ENCODE measurements around the gene ABTB1. TPM values are rescaled to one million over a fixed set of nuclear protein-coding genes. Genes with fewer than 3 reads are reported as not detected.
A peak's percentile ranks its signal among the peaks of the same experiment; 100 is the strongest.
"Not testable (repeated sequence)": the region's sequence is repeated elsewhere in the genome, so short reads cannot be mapped to it uniquely, and the experiment has no call there.

The ABTB1 gene
- total and polyA plus RNA-seq, 3 experiments from 2014 or later = 21.7 to 64.0 (median 23.1) TPM

DNA sequence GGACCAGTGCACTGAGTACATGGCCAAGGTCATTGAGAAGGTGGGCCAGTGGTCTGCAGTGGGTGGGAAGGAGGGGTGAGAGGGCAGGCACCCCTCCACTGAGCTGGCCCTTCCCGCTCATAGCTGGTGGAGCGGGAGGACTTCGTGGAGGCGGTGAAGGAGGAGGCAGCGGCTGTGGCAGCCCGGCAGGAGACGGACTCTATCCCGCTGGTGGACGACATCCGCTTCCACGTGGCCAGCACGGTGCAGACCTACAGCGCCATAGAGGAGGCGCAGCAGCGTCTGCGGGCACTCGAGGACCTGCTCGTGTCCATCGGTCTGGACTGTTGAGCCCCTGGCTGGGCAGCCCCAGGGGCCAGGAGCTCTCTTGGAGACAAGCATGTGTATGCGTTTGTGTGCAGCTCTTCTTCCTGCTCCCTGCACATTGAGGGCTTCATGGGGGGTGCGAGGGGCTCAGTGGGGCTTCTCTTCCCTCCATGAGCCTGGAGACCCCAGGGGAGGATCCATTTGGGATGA is 7.5 kb downstream of the ABTB1 start:
- H3K36me3 ChIP-seq (ENCODE audit: insufficient read depth, low read length) = no peaks in the 10 kb centered on the region
- H3K4me1 ChIP-seq (ENCODE audit: insufficient read depth, low read length) = peaks cover 4% of the 10 kb centered on the region
- no peak overlapping the region for H3K4me3 ChIP-seq (ENCODE audit: low read length)
- Mint-ChIP-seq H3K27me3 (peaks cover 0 to 2% of the 10 kb centered on the region in 2 donors), H3K27ac (no peak overlapping the region), H3K4me3 (no peak overlapping the region), H3K4me1 (peaks cover 13 to 35% (median 13%) of the 10 kb centered on the region in 3 donors), H3K9me3 (no peaks in the 10 kb centered on the region), H3K36me3 (peaks cover 0 to 44% (median 4%) of the 10 kb centered on the region in 3 donors)
- CTCF ChIA-PET = no interaction called here
- no peaks in the 10 kb centered on the region for H3K27me3 ChIP-seq (ENCODE audit: insufficient read depth, low read length, poor library complexity, severe bottlenecking)
- H3K9me3 ChIP-seq (ENCODE audit: low read length) = no peaks in the 10 kb centered on the region
- POLR2A ChIA-PET = no interaction called here
- no peak for DNase-seq
- no peak overlapping the region for H3K27ac ChIP-seq (ENCODE audit: low read depth, low read length)

DNA sequence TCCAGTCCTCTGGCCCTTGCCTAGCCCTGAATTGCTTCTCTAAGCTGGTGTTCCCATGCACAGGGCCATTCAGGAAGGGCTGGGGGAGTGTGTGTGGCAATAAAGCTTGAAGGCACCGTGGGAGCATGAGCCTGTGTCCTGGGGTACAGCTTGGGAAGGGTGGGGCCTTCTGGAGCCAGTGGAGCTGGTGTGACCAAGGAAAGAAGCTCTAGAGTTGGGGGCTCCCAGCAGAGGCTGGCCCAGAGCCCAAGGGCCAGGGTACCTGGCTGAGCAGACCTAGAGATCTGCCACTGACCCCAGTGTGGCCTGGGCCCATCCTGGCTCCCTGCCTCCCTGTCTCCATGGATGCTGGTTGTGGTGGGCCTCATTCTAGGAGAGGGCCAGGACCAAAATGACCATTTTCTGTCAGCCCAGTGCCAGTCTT is 8.1 kb downstream of the ABTB1 start:
- H3K9me3 Mint-ChIP-seq = no peaks in the 10 kb centered on the region
- no peak overlapping the region for H3K4me3 ChIP-seq (ENCODE audit: low read length)
- peaks cover 0 to 41% (median 4%) of the 10 kb centered on the region in 3 donors for H3K36me3 Mint-ChIP-seq
- no peak overlapping the region for H3K4me3 Mint-ChIP-seq
- H3K36me3 ChIP-seq (ENCODE audit: insufficient read depth, low read length) = no peaks in the 10 kb centered on the region
- peaks cover 9 to 30% (median 9%) of the 10 kb centered on the region in 3 donors for H3K4me1 Mint-ChIP-seq
- no peaks in the 10 kb centered on the region for H3K27me3 ChIP-seq (ENCODE audit: insufficient read depth, low read length, poor library complexity, severe bottlenecking)
- H3K9me3 ChIP-seq (ENCODE audit: low read length) = no peaks in the 10 kb centered on the region
- ChIA-PET CTCF (interaction anchor here (1.3 kb wide), 1 partner anchor 16 kb away, joined by 3 read pairs; no protein-coding TSS in a partner anchor), POLR2A (no interaction called here)
- H3K27ac Mint-ChIP-seq = peak overlapping the region in 1 of 8 donors; percentile 4
- no peak for DNase-seq
- peaks cover 0 to 2% of the 10 kb centered on the region in 2 donors for H3K27me3 Mint-ChIP-seq
- peaks cover 4% of the 10 kb centered on the region for H3K4me1 ChIP-seq (ENCODE audit: insufficient read depth, low read length)
- no peak overlapping the region for H3K27ac ChIP-seq (ENCODE audit: low read depth, low read length)

DNA sequence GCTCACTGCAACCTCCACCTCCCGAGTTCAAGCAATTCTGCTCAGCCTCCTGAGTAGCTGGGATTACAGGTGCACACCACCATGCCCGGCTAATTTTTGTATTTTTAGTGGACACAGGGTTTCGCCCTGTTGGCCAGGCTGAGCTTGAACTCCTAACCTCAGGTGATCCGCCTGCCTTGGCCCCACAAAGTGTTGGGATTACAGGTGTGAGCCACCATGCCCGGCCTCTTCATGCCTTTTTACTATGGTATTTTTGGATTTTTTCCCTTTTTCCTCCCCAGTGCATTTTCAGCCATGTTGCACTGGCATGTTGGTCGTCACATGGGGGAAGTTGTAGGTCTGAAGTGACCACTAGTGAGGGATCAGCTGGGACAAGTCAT is 9.4 kb downstream of the ABTB1 start:
- Mint-ChIP-seq H3K4me1 (peaks cover 5 to 24% (median 6%) of the 10 kb centered on the region in 3 donors), H3K36me3 (peaks cover 0 to 27% (median 0%) of the 10 kb centered on the region in 3 donors)
- POLR2A ChIA-PET = interaction anchor here (0.7 kb wide), 1 partner anchor 9 kb away, joined by 5 read pairs; no protein-coding TSS in a partner anchor
- H3K27me3 ChIP-seq (ENCODE audit: insufficient read depth, low read length, poor library complexity, severe bottlenecking); H3K9me3 Mint-ChIP-seq; DNase-seq; H3K36me3 ChIP-seq (ENCODE audit: insufficient read depth, low read length); H3K9me3 ChIP-seq (ENCODE audit: low read length); H3K27me3 Mint-ChIP-seq; H3K4me1 ChIP-seq (ENCODE audit: insufficient read depth, low read length); H3K27ac ChIP-seq (ENCODE audit: low read depth, low read length); H3K4me3 ChIP-seq (ENCODE audit: low read length); H3K27ac Mint-ChIP-seq; CTCF ChIA-PET; H3K4me3 Mint-ChIP-seq: not testable (repeated sequence)

DNA sequence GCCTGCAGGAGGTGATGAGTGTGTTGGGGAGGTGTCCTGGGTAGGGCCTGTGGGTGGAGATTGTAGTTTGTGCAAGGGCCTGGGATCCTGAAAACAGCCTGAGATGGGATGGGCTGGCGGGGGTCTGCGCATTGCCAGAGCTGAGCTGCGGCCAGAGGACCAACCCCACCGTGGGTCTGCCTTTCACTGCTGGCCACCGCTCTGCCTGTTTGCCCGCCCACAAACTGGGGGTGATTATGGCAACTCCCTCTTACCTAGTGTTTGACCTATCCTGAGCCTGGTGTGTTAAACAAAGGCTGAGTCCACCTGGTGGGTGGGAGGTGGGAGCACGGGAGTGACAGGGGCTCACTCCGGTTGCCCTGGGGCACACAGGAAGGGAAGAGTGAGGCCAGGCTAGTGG is 9.8 kb downstream of the ABTB1 start:
- H3K27me3 Mint-ChIP-seq = peaks cover 0 to 2% of the 10 kb centered on the region in 2 donors
- H3K4me3 Mint-ChIP-seq = no peak overlapping the region
- Histone ChIP-seq H3K27me3 (ENCODE audit: insufficient read depth, low read length, poor library complexity, severe bottlenecking) (no peaks in the 10 kb centered on the region), H3K36me3 (ENCODE audit: insufficient read depth, low read length) (no peaks in the 10 kb centered on the region), H3K4me1 (ENCODE audit: insufficient read depth, low read length) (peaks cover 4% of the 10 kb centered on the region), H3K9me3 (ENCODE audit: low read length) (no peaks in the 10 kb centered on the region), H3K27ac (ENCODE audit: low read depth, low read length) (no peak overlapping the region), H3K4me3 (ENCODE audit: low read length) (no peak overlapping the region)
- ChIA-PET POLR2A (interaction anchor here (0.7 kb wide), 1 partner anchor 8 kb away, joined by 5 read pairs; no protein-coding TSS in a partner anchor), CTCF (no interaction called here)
- H3K4me1 Mint-ChIP-seq = peaks cover 5 to 22% (median 6%) of the 10 kb centered on the region in 3 donors
- H3K27ac Mint-ChIP-seq = no peak overlapping the region
- H3K36me3 Mint-ChIP-seq = peaks cover 0 to 23% (median 0%) of the 10 kb centered on the region in 3 donors
- no peak for DNase-seq
- no peaks in the 10 kb centered on the region for H3K9me3 Mint-ChIP-seq

DNA sequence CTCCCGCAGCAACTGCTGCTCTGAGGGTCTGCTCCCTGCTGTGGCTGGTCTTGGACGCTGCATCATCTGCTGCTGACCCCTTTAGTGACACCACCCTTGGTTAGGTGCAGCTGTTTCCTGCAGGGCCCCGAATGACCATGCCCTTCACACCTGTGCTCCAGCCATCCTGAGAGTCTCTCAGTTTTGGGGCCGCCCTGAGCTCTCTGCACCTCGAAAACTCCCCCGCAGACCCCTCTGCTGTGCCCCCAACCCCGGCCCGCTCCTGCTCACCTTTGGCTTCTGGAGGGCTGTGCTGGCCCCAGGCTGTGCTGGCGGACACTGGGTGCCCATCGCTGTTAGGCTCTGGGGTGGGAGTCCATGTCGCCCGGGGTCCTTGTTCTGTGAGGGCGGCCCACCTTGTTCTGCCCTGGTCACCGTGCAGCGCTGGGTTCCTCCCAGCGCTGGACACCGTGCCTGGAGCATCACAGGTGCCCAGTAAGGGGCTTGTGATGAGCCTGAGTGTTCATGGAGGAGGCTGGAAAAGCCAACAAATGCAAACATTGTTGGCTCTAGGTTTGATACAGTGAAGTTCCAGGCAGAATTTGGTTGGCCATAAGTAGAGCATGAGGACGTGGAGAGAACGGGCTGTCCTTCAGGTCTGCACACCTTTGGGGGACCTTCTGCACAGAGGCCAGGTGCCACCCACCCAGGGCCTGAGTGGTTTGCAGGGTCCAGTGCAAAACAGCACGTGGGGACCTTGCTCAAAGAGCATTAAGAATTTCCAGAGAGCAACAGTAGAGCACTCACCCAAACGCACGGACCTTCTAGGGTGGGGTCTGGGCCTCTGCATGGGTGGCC is 12.3 kb downstream of the ABTB1 start:
- DNase-seq = no peak
- H3K36me3 ChIP-seq (ENCODE audit: insufficient read depth, low read length) = no peaks in the 10 kb centered on the region
- no peak overlapping the region for H3K27ac ChIP-seq (ENCODE audit: low read depth, low read length)
- no peaks in the 10 kb centered on the region for H3K27me3 ChIP-seq (ENCODE audit: insufficient read depth, low read length, poor library complexity, severe bottlenecking)
- ChIA-PET CTCF (no interaction called here), POLR2A (no interaction called here)
- H3K9me3 ChIP-seq (ENCODE audit: low read length) = no peaks in the 10 kb centered on the region
- H3K9me3 Mint-ChIP-seq = no peaks in the 10 kb centered on the region
- H3K4me1 ChIP-seq (ENCODE audit: insufficient read depth, low read length) = peaks cover 4% of the 10 kb centered on the region
- H3K4me3 ChIP-seq (ENCODE audit: low read length) = no peak overlapping the region
- peaks cover 0 to 2% (median 0%) of the 10 kb centered on the region in 3 donors for H3K36me3 Mint-ChIP-seq
- H3K27me3 Mint-ChIP-seq = no peaks in the 10 kb centered on the region
- no peak overlapping the region for H3K4me3 Mint-ChIP-seq
- no peak overlapping the region for H3K27ac Mint-ChIP-seq
- H3K4me1 Mint-ChIP-seq = peaks cover 5 to 11% (median 6%) of the 10 kb centered on the region in 3 donors

DNA sequence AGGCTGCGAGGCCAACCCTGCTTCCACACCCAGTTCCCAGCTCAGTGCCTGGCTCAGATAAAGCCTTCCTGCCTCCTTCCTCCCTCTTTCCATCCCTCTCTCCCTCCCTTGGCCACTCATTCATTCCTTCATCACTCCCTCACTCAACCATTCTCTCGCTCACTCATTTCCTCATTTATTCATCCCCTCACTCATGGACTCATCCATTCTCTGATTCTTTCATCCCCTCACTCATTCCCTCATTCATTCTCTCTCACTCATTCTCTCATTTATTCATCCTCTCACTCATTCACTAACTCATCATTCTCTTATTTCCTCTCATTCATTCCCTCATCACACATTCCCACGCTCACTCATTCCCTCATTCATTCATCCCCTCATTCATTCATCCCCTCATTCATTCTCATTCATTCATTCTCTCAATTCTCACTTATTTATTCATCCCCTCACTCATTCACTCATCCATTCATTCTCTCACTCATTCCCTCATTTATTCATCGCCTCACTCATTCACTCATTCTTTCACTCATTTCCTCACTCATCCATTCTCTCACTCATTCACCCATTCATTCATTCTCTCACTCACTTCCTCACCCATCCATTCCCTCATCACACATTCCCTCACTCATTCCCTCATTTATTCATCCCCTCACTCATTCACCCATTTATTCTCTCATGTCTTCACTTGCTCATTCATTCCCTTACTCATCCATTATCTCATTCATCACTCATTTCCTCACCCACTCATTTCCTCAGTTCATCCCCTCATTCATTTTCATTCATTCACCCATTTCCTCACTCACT is 13.2 kb downstream of the ABTB1 start:
- no peak for DNase-seq
- H3K9me3 ChIP-seq (ENCODE audit: low read length) = no peaks in the 10 kb centered on the region
- no peak overlapping the region for H3K4me3 ChIP-seq (ENCODE audit: low read length)
- no peaks in the 10 kb centered on the region for H3K36me3 ChIP-seq (ENCODE audit: insufficient read depth, low read length)
- no peaks in the 10 kb centered on the region for H3K9me3 Mint-ChIP-seq
- CTCF ChIA-PET = no interaction called here
- H3K27ac Mint-ChIP-seq = no peak overlapping the region
- H3K4me1 Mint-ChIP-seq = peaks cover 5 to 11% (median 6%) of the 10 kb centered on the region in 3 donors
- H3K4me1 ChIP-seq (ENCODE audit: insufficient read depth, low read length) = peaks cover 4% of the 10 kb centered on the region
- H3K27ac ChIP-seq (ENCODE audit: low read depth, low read length) = no peak overlapping the region
- H3K4me3 Mint-ChIP-seq = no peak overlapping the region
- peaks cover 0 to 2% (median 0%) of the 10 kb centered on the region in 3 donors for H3K36me3 Mint-ChIP-seq
- no peaks in the 10 kb centered on the region for H3K27me3 ChIP-seq (ENCODE audit: insufficient read depth, low read length, poor library complexity, severe bottlenecking)
- POLR2A ChIA-PET = no interaction called here
- H3K27me3 Mint-ChIP-seq = no peaks in the 10 kb centered on the region

DNA sequence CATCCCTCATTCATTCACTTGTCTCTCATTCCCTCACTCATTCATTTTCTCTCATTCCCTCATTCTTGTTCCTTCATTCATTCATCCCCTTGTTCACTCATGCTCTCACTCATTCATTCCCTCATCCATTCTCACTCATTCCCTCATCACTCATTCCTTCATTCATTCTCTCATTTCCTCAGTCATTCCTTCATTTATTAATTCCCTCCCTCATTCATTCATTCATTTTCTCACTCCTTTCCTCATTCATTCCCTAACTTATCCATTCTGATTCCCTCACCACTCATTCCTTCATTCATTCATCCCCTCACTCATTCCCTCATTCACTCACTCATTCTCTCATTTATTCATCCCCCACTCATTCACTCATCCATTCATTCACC is 13.8 kb downstream of the ABTB1 start:
- H3K4me1 ChIP-seq (ENCODE audit: insufficient read depth, low read length) = peaks cover 4% of the 10 kb centered on the region
- H3K27ac ChIP-seq (ENCODE audit: low read depth, low read length) = no peak overlapping the region
- CTCF ChIA-PET = no interaction called here
- Mint-ChIP-seq H3K27ac (no peak overlapping the region), H3K4me3 (no peak overlapping the region), H3K4me1 (peaks cover 5 to 11% (median 6%) of the 10 kb centered on the region in 3 donors), H3K9me3 (no peaks in the 10 kb centered on the region), H3K27me3 (no peaks in the 10 kb centered on the region), H3K36me3 (no peaks in the 10 kb centered on the region)
- H3K36me3 ChIP-seq (ENCODE audit: insufficient read depth, low read length) = no peaks in the 10 kb centered on the region
- H3K9me3 ChIP-seq (ENCODE audit: low read length) = no peaks in the 10 kb centered on the region
- H3K4me3 ChIP-seq (ENCODE audit: low read length) = no peak overlapping the region
- DNase-seq = no peak
- POLR2A ChIA-PET = no interaction called here
- H3K27me3 ChIP-seq (ENCODE audit: insufficient read depth, low read length, poor library complexity, severe bottlenecking) = no peaks in the 10 kb centered on the region

DNA sequence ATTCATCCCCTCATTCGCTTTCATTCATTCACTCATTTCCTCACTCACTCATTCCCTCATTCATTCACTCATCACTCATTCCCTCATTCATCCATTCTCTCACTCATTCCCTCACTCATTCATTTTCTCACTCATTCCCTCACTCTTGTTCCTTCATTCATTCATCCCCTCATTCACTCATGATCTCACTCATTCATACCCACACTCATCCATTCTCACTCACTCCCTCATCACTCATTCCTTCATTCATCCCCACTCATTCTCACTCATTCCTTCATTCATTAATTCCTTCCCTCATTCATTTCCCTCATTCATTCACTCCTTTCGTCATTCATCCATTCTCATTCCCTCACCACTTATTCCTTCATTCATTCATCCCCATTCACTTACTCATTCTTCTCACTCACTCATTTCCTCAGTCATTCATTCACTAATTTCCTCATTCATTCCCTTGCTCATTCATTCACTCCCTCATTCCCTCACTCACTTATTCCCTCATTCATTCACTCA is 14.5 kb downstream of the ABTB1 start:
- H3K27ac Mint-ChIP-seq = no peak overlapping the region
- no peak for DNase-seq
- H3K27me3 ChIP-seq (ENCODE audit: insufficient read depth, low read length, poor library complexity, severe bottlenecking) = no peaks in the 10 kb centered on the region
- H3K4me1 ChIP-seq (ENCODE audit: insufficient read depth, low read length) = peaks cover 4% of the 10 kb centered on the region
- no peak overlapping the region for H3K4me3 ChIP-seq (ENCODE audit: low read length)
- H3K9me3 ChIP-seq (ENCODE audit: low read length) = no peaks in the 10 kb centered on the region
- H3K4me3 Mint-ChIP-seq = no peak overlapping the region
- no peaks in the 10 kb centered on the region for H3K36me3 Mint-ChIP-seq
- H3K36me3 ChIP-seq (ENCODE audit: insufficient read depth, low read length) = no peaks in the 10 kb centered on the region
- no peak overlapping the region for H3K27ac ChIP-seq (ENCODE audit: low read depth, low read length)
- CTCF ChIA-PET = no interaction called here
- H3K9me3 Mint-ChIP-seq = no peaks in the 10 kb centered on the region
- peaks cover 5 to 10% (median 6%) of the 10 kb centered on the region in 3 donors for H3K4me1 Mint-ChIP-seq
- H3K27me3 Mint-ChIP-seq = no peaks in the 10 kb centered on the region
- POLR2A ChIA-PET = no interaction called here
